ENCODE data around the gene ELF2.

- TF ChIP-seq, protein P1, sequence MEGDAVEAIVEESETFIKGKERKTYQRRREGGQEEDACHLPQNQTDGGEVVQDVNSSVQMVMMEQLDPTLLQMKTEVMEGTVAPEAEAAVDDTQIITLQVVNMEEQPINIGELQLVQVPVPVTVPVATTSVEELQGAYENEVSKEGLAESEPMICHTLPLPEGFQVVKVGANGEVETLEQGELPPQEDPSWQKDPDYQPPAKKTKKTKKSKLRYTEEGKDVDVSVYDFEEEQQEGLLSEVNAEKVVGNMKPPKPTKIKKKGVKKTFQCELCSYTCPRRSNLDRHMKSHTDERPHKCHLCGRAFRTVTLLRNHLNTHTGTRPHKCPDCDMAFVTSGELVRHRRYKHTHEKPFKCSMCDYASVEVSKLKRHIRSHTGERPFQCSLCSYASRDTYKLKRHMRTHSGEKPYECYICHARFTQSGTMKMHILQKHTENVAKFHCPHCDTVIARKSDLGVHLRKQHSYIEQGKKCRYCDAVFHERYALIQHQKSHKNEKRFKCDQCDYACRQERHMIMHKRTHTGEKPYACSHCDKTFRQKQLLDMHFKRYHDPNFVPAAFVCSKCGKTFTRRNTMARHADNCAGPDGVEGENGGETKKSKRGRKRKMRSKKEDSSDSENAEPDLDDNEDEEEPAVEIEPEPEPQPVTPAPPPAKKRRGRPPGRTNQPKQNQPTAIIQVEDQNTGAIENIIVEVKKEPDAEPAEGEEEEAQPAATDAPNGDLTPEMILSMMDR (IDR thresholded peaks at IDR 0.05): no peak
- no peak for TF ChIP-seq POLR2A (IDR thresholded peaks at IDR 0.05)
These were observed 23.1 kb upstream of the ELF2 start for GRCh38 chr4:139200102-139200501.

All from lower leg skin (tissue), 3 donors.